Endothelial cell of umbilical vein (primary cell): ENCODE data around the gene NEK2.

Experiments
- EZH2 ChIP-seq: IDR thresholded peaks from 2 replicates; pipeline ENCODE4 v1.6.1; 2012; ENCODE audit warnings: borderline replicate concordance, low read depth, mild to moderate bottlenecking, moderate library complexity, low read length, inconsistent platforms; ENCODE audit not compliant: severe bottlenecking
- GATA2 ChIP-seq: IDR thresholded peaks from 2 replicates; pipeline ENCODE4 v1.7.0; 2011; ENCODE audit warnings: low read depth, mild to moderate bottlenecking, moderate library complexity, mixed read lengths, low read length; ENCODE audit not compliant: insufficient read length, insufficient read depth
- MYC ChIP-seq: IDR thresholded peaks from one replicate; pipeline ENCODE4 v1.6.1; 2011; ENCODE audit warnings: mild to moderate bottlenecking, low read depth, low read length
- POLR2A ChIP-seq: IDR thresholded peaks from 2 replicates; pipeline ENCODE4 v1.6.1; 2012; ENCODE audit warnings: low read depth, mild to moderate bottlenecking, control low read depth, low read length
- POLR2AphosphoS5 ChIP-seq: IDR thresholded peaks from 2 replicates; pipeline ENCODE4 v1.6.1; 2012; ENCODE audit warnings: low read depth, mild to moderate bottlenecking, control low read depth, low read length, moderate library complexity; ENCODE audit not compliant: insufficient read depth
- TF ChIP-seq, protein P1 (sequence below), 2 donors: IDR thresholded peaks; 1 replicate in 1 of 2; 2 replicates in 1 of 2; pipeline ENCODE4 v1.5.1; 2011; ENCODE audit warnings: low read length in 2 of 2, mild to moderate bottlenecking in 2 of 2, moderate library complexity in 2 of 2, control low read depth in 1 of 2, inconsistent platforms in 1 of 2, low read depth in 1 of 2; ENCODE audit not compliant: insufficient read depth in 1 of 2; ENCODE audit errors: extremely low read depth in 1 of 2
- TF ChIP-seq, protein P2 (sequence below): IDR thresholded peaks from 2 replicates; pipeline ENCODE4 v1.6.1; 2011; ENCODE audit not compliant: insufficient read depth, insufficient read length

- TF ChIP-seq, protein P1, sequence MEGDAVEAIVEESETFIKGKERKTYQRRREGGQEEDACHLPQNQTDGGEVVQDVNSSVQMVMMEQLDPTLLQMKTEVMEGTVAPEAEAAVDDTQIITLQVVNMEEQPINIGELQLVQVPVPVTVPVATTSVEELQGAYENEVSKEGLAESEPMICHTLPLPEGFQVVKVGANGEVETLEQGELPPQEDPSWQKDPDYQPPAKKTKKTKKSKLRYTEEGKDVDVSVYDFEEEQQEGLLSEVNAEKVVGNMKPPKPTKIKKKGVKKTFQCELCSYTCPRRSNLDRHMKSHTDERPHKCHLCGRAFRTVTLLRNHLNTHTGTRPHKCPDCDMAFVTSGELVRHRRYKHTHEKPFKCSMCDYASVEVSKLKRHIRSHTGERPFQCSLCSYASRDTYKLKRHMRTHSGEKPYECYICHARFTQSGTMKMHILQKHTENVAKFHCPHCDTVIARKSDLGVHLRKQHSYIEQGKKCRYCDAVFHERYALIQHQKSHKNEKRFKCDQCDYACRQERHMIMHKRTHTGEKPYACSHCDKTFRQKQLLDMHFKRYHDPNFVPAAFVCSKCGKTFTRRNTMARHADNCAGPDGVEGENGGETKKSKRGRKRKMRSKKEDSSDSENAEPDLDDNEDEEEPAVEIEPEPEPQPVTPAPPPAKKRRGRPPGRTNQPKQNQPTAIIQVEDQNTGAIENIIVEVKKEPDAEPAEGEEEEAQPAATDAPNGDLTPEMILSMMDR (IDR thresholded peaks at IDR 0.05; ENCODE audit: extremely low read depth in 1 of 2, insufficient read depth in 1 of 2, low read depth in 1 of 2, low read length in 2 of 2), result no peak
- no peak for TF ChIP-seq GATA2
- TF ChIP-seq, protein P2, sequence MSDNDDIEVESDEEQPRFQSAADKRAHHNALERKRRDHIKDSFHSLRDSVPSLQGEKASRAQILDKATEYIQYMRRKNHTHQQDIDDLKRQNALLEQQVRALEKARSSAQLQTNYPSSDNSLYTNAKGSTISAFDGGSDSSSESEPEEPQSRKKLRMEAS, result no peak
- TF ChIP-seq POLR2AphosphoS5, result no peak
- no peak for TF ChIP-seq EZH2
- TF ChIP-seq MYC, result no peak
- TF ChIP-seq POLR2A, result no peak
Observed at GRCh38 chr1:211638246-211638645, 37.2 kb downstream of the NEK2 start.
